H9 (cell line): ENCODE data around the gene CPT1B. TPM values are rescaled to one million over a fixed set of nuclear protein-coding genes. Genes with fewer than 3 reads are reported as not detected.

Experiments used
- DNase-seq: peaks from one replicate; pipeline ENCODE4 v3.0.0-alpha.2; 2017
- H2AFZ ChIP-seq: one replicate; pipeline ENCODE4 v1.6.1; 2013; ENCODE audit warnings: mild to moderate bottlenecking, low read length, control low read depth, moderate library complexity
- H2AK5ac ChIP-seq: 2 replicates; pipeline ENCODE4 v1.6.1; 2013; ENCODE audit warnings: low read length, control low read depth, mixed read lengths; ENCODE audit not compliant: insufficient read length
- H2BK120ac ChIP-seq: one replicate; pipeline ENCODE4 v1.6.1; 2013; ENCODE audit warnings: low read depth, mild to moderate bottlenecking, low read length, control low read depth, inconsistent platforms; ENCODE audit not compliant: poor library complexity, severe bottlenecking
- H2BK12ac ChIP-seq: 2 replicates; pipeline ENCODE4 v1.6.1; 2013; ENCODE audit warnings: low read length, control low read depth, mixed read lengths, low read depth; ENCODE audit not compliant: insufficient read length
- H2BK15ac ChIP-seq: 2 replicates; pipeline ENCODE4 v1.6.1; 2013; ENCODE audit warnings: low read depth, low read length, control low read depth
- H2BK20ac ChIP-seq: one replicate; pipeline ENCODE4 v1.6.1; 2013; ENCODE audit warnings: low read depth, mild to moderate bottlenecking, low read length, control low read depth, inconsistent platforms; ENCODE audit not compliant: poor library complexity, severe bottlenecking
- H2BK5ac ChIP-seq: 2 replicates; pipeline ENCODE4 v1.6.1; 2013; ENCODE audit warnings: low read length, control low read depth, mixed read lengths; ENCODE audit not compliant: insufficient read length
- H3K14ac ChIP-seq: 2 replicates; pipeline ENCODE4 v1.6.1; 2013; ENCODE audit warnings: low read length, control low read depth; ENCODE audit not compliant: insufficient read depth
- H3K18ac ChIP-seq: 2 replicates; pipeline ENCODE4 v1.6.1; 2013; ENCODE audit warnings: low read depth, mild to moderate bottlenecking, mixed read lengths, low read length, control low read depth; ENCODE audit not compliant: insufficient read length
- H3K23ac ChIP-seq: 2 replicates; pipeline ENCODE4 v1.6.1; 2013; ENCODE audit warnings: low read length, control low read depth, mixed read lengths, low read depth; ENCODE audit not compliant: insufficient read length
- H3K23me2 ChIP-seq: 2 replicates; pipeline ENCODE4 v1.6.1; 2013; ENCODE audit warnings: low read depth, mild to moderate bottlenecking, mixed read lengths, low read length, control low read depth; ENCODE audit not compliant: insufficient read length, poor library complexity, severe bottlenecking
- H3K27ac ChIP-seq: 2 replicates; pipeline ENCODE4 v1.5.1; 2013; ENCODE audit warnings: low read length, control low read depth, mixed read lengths, low read depth; ENCODE audit not compliant: insufficient read length
- H3K27me3 ChIP-seq: 2 replicates; pipeline ENCODE4 v1.6.1; 2013; ENCODE audit warnings: low read length, control low read depth, inconsistent platforms; ENCODE audit not compliant: insufficient read depth
- H3K4ac ChIP-seq: 2 replicates; pipeline ENCODE4 v1.6.1; 2013; ENCODE audit warnings: low read depth, mild to moderate bottlenecking, control low read depth, inconsistent platforms, low read length, moderate library complexity
- H3K4me1 ChIP-seq: 2 replicates; pipeline ENCODE4 v1.6.1; 2013; ENCODE audit warnings: low read length, control low read depth, inconsistent platforms; ENCODE audit not compliant: insufficient read depth
- H3K4me2 ChIP-seq: 2 replicates; pipeline ENCODE4 v1.6.1; 2013; ENCODE audit warnings: low read length, control low read depth, mixed read lengths; ENCODE audit not compliant: insufficient read length, insufficient read depth
- H3K56ac ChIP-seq: 2 replicates; pipeline ENCODE4 v1.6.1; 2013; ENCODE audit warnings: low read depth, mild to moderate bottlenecking, mixed read lengths, low read length, control low read depth; ENCODE audit not compliant: insufficient read length
- H3K79me1 ChIP-seq: 2 replicates; pipeline ENCODE4 v1.6.1; 2013; ENCODE audit warnings: low read depth, mild to moderate bottlenecking, moderate library complexity, low read length, control low read depth, inconsistent platforms; ENCODE audit not compliant: insufficient read depth, poor library complexity, severe bottlenecking
- H3K79me2 ChIP-seq: 2 replicates; pipeline ENCODE4 v1.6.1; 2013; ENCODE audit warnings: low read length, control low read depth, inconsistent platforms; ENCODE audit not compliant: insufficient read depth
- H3K9ac ChIP-seq: 2 replicates; pipeline ENCODE4 v1.6.1; 2013; ENCODE audit warnings: low read length, control low read depth, mixed read lengths; ENCODE audit not compliant: insufficient read length; ENCODE audit errors: extremely low read depth
- H3K9me3 ChIP-seq: one replicate; pipeline ENCODE4 v1.6.1; 2013; ENCODE audit warnings: low read depth, low read length, inconsistent platforms; ENCODE audit not compliant: control insufficient read depth
- H3T11ph ChIP-seq: one replicate; pipeline ENCODE4 v1.6.1; 2013; ENCODE audit warnings: mild to moderate bottlenecking, low read length, control low read depth, inconsistent platforms
- H4K20me1 ChIP-seq: one replicate; pipeline ENCODE4 v1.6.1; 2013; ENCODE audit not compliant: control insufficient read depth, insufficient read length, insufficient read depth
- H4K5ac ChIP-seq: 2 replicates; pipeline ENCODE4 v1.6.1; 2013; ENCODE audit warnings: low read depth, mild to moderate bottlenecking, mixed read lengths, low read length, control low read depth; ENCODE audit not compliant: insufficient read length
- H4K8ac ChIP-seq: replicated peaks from 2 replicates; pipeline ENCODE4 v1.6.1; 2013; ENCODE audit warnings: low read length, control low read depth, mixed read lengths, low read depth; ENCODE audit not compliant: insufficient read length
- H4K91ac ChIP-seq: 2 replicates; pipeline ENCODE4 v1.6.1; 2013; ENCODE audit warnings: low read depth, mild to moderate bottlenecking, moderate library complexity, mixed read lengths, low read length, control low read depth; ENCODE audit not compliant: insufficient read length
- H3K27ac Mint-ChIP-seq, 3 experiments: 2 replicates in 2 of 3; 3 replicates in 1 of 3; pipeline ENCODE4 v1.8.0; 2020 to 2021; ENCODE audit warnings: mixed read lengths in 3 of 3, mild to moderate bottlenecking in 1 of 3, moderate library complexity in 1 of 3
- H3K27me3 Mint-ChIP-seq: 2 replicates; pipeline ENCODE4 v1.8.0; 2021; ENCODE audit warnings: low read depth, mild to moderate bottlenecking, moderate library complexity, mixed read lengths
- H3K36me3 Mint-ChIP-seq, 3 experiments: 2 replicates in 2 of 3; 3 replicates in 1 of 3; pipeline ENCODE4 v1.8.0; 2020 to 2021; ENCODE audit warnings: low read depth in 3 of 3, mixed read lengths in 3 of 3; ENCODE audit not compliant: insufficient read depth in 1 of 3
- H3K4me1 Mint-ChIP-seq, 2 experiments: 2 replicates each; pipeline ENCODE4 v1.8.0; 2020; ENCODE audit warnings: mixed read lengths in 2 of 2
- H3K4me3 Mint-ChIP-seq, 2 experiments: 2 replicates in 1 of 2; 3 replicates in 1 of 2; pipeline ENCODE4 v1.8.0; 2020 to 2021; ENCODE audit warnings: mild to moderate bottlenecking in 2 of 2, mixed read lengths in 2 of 2, moderate library complexity in 1 of 2
- H3K9me3 Mint-ChIP-seq, 2 experiments: 2 replicates in 1 of 2; 3 replicates in 1 of 2; pipeline ENCODE4 v1.8.0; 2020; ENCODE audit warnings: mild to moderate bottlenecking in 2 of 2, mixed read lengths in 2 of 2, moderate library complexity in 1 of 2
- WGBS: extraction: QIAGEN DNeasy Blood & Tissue Kit; methylation state at CpG from one replicate; pipeline ENCODE4 v1.1.7; 2013; ENCODE audit warnings: missing lambda C conversion rate, low lambda C conversion rate, mixed read lengths; ENCODE audit not compliant: insufficient read length; ENCODE audit errors: extremely low coverage; 5-methylcytosine and 5-hydroxymethylcytosine counted together
- total RNA-seq: library from RNA; stranded (reverse); gene quantifications from 2 replicates; pipeline ENCODE4 v1.2.1, GENCODE V29; 2021
- TF ChIP-seq, protein P1 (sequence below): fragments of 200-600 bp; sonication (generic); conservative IDR thresholded peaks from 3 replicates; pipeline ENCODE4 v1.8.0; 2021; ENCODE audit warnings: antibody characterized with exemption, mild to moderate bottlenecking

CPT1B gene
- total RNA-seq, 1 experiment from 2014 or later, result 65.7 TPM

DNA sequence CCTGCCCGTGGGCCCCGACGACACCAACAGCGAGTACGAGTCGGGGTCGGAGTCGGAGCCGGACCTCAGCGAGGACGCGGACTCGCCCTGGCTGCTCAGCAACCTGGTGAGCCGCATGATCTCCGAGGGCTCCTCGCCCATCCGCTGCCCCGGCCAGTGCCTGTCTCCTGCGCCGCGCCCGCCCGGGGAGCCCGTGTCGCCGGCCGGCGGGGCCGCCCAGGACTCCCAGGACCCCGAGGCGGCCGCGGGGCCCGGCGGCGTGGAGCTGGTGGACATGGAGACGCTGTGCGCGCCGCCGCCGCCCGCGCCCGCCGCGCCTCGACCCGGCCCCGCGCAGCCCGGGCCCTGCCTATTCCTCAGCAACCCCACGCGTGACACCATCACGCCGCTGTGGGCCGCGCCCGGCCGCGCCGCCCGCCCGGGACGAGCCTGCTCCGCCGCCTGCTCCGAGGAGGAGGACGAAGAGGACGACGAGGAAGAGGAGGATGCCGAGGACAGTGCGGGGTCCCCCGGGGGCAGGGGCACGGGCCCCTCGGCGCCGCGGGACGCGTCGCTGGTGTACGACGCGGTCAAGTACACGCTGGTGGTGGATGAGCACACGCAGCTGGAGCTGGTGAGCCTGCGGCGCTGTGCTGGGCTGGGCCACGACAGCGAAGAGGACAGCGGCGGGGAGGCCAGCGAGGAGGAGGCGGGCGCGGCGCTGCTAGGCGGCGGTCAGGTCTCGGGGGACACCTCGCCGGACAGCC, 26.2 kb upstream of the CPT1B start:
- H3K4me1 ChIP-seq, result no peaks in the 10 kb centered on the region; the same call in 1 of the 2 replicates
- no peaks in the 10 kb centered on the region for H4K20me1 ChIP-seq
- no peaks in the 10 kb centered on the region; a peak in 1 of 7 replicates for H3K36me3 Mint-ChIP-seq
- H2AK5ac ChIP-seq, result no peak overlapping the region
- no peak overlapping the region for H3K23ac ChIP-seq
- H3K4ac ChIP-seq, result no peak overlapping the region
- H3K4me2 ChIP-seq, result no peak overlapping the region
- no peak overlapping the region for H4K5ac ChIP-seq
- no peak overlapping the region for H2AFZ ChIP-seq
- H3K79me1 ChIP-seq, result no peaks in the 10 kb centered on the region
- H3K9ac ChIP-seq, result no peak overlapping the region
- H3K18ac ChIP-seq, result no peak overlapping the region
- H3K56ac ChIP-seq, result no peak overlapping the region
- H4K91ac ChIP-seq, result no peak overlapping the region
- no peak overlapping the region for H2BK12ac ChIP-seq
- TF ChIP-seq, protein P1, sequence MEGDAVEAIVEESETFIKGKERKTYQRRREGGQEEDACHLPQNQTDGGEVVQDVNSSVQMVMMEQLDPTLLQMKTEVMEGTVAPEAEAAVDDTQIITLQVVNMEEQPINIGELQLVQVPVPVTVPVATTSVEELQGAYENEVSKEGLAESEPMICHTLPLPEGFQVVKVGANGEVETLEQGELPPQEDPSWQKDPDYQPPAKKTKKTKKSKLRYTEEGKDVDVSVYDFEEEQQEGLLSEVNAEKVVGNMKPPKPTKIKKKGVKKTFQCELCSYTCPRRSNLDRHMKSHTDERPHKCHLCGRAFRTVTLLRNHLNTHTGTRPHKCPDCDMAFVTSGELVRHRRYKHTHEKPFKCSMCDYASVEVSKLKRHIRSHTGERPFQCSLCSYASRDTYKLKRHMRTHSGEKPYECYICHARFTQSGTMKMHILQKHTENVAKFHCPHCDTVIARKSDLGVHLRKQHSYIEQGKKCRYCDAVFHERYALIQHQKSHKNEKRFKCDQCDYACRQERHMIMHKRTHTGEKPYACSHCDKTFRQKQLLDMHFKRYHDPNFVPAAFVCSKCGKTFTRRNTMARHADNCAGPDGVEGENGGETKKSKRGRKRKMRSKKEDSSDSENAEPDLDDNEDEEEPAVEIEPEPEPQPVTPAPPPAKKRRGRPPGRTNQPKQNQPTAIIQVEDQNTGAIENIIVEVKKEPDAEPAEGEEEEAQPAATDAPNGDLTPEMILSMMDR, result no peak
- H2BK5ac ChIP-seq, result no peak overlapping the region
- no peak overlapping the region for H2BK120ac ChIP-seq
- no peak overlapping the region for H3K14ac ChIP-seq
- H3K27ac ChIP-seq, result no peak overlapping the region
- no peak overlapping the region for H2BK20ac ChIP-seq
- no peak overlapping the region for H4K8ac ChIP-seq
- no peak overlapping the region for H2BK15ac ChIP-seq
- peaks cover 4% of the 10 kb centered on the region; the same call in 1 of the 2 replicates for H3K27me3 ChIP-seq
- peak; percentile 41 for DNase-seq
- H3K4me3 Mint-ChIP-seq, result no peak overlapping the region
- peaks cover 3% of the 10 kb centered on the region for H3K23me2 ChIP-seq
- WGBS, result no CpG with 5 or more reads among the region's 103 CpGs
- no peak overlapping the region for H3K27ac Mint-ChIP-seq
- H3K9me3 Mint-ChIP-seq, result no peaks in the 10 kb centered on the region; a peak in 1 of 5 replicates
- H3T11ph ChIP-seq, result no peak overlapping the region
- H3K9me3 ChIP-seq, result no peaks in the 10 kb centered on the region
- peaks cover 13 to 14% of the 10 kb centered on the region in 2 experiments for H3K4me1 Mint-ChIP-seq
- no peaks in the 10 kb centered on the region for H3K79me2 ChIP-seq
- H3K27me3 Mint-ChIP-seq, result peaks cover 42% of the 10 kb centered on the region
